Immature natural killer cell (primary cell): ENCODE results near the gene DLGAP1. TPM values are rescaled to one million over a fixed set of nuclear protein-coding genes. Genes with fewer than 3 reads are reported as not detected.

ENCODE experiments used
- DNase-seq, 3 donors: peaks; one replicate each; pipeline ENCODE4 v3.0.0; 2022; ENCODE audit warnings: mixed read lengths in 1 of 3
- H3K27ac Mint-ChIP-seq, 6 donors: one replicate each; pipeline ENCODE4 v1.8.0; 2020; ENCODE audit warnings: mixed read lengths in 6 of 6, mild to moderate bottlenecking in 5 of 6, inconsistent platforms in 4 of 6, moderate library complexity in 3 of 6
- H3K27me3 Mint-ChIP-seq, 3 donors: one replicate each; pipeline ENCODE4 v1.8.0; 2020 to 2021; ENCODE audit warnings: low read depth in 3 of 3, mild to moderate bottlenecking in 3 of 3, mixed read lengths in 3 of 3, moderate library complexity in 3 of 3, inconsistent platforms in 1 of 3
- H3K36me3 Mint-ChIP-seq, 3 donors: one replicate each; pipeline ENCODE4 v1.8.0; 2020; ENCODE audit warnings: mixed read lengths in 3 of 3, inconsistent platforms in 2 of 3, mild to moderate bottlenecking in 2 of 3
- H3K4me1 Mint-ChIP-seq, 2 donors: one replicate each; pipeline ENCODE4 v1.8.0; 2020; ENCODE audit warnings: inconsistent platforms in 2 of 2, mild to moderate bottlenecking in 2 of 2, mixed read lengths in 2 of 2, moderate library complexity in 1 of 2
- H3K4me3 Mint-ChIP-seq, 5 donors: one replicate each; pipeline ENCODE4 v1.8.0; 2020; ENCODE audit warnings: mild to moderate bottlenecking in 5 of 5, mixed read lengths in 5 of 5, inconsistent platforms in 3 of 5, moderate library complexity in 3 of 5
- H3K9me3 Mint-ChIP-seq, 6 donors: one replicate each; pipeline ENCODE4 v1.8.0; 2020; ENCODE audit warnings: mild to moderate bottlenecking in 6 of 6, mixed read lengths in 6 of 6, inconsistent platforms in 4 of 6, moderate library complexity in 3 of 6
- polyA plus RNA-seq, 3 donors: library from polyadenylated mRNA; unstranded; fragments of 300-500 nt; fragmentation: Illumina TruSeq; gene quantifications; one replicate each; pipeline ENCODE4 v1.2.3, GENCODE V29; 2021

Gene DLGAP1
- polyA plus RNA-seq, 3 donors from 2014 or later, result not detected

GRCh38 chr18:3898861-3899613 is 556.1 kb downstream of the DLGAP1 start:
- no peak overlapping the region for H3K4me3 Mint-ChIP-seq
- H3K4me1 Mint-ChIP-seq, result no peaks in the 10 kb centered on the region
- H3K27ac Mint-ChIP-seq, result no peak overlapping the region
- DNase-seq, result no peak
- peaks cover 1 to 3% (median 3%) of the 10 kb centered on the region in 3 donors for H3K27me3 Mint-ChIP-seq
- peaks cover 0 to 1% (median 0%) of the 10 kb centered on the region in 6 donors for H3K9me3 Mint-ChIP-seq
- no peaks in the 10 kb centered on the region for H3K36me3 Mint-ChIP-seq

- no peaks in the 10 kb centered on the region for H3K36me3 Mint-ChIP-seq
- DNase-seq, result no peak
Measured at GRCh38 chr18:3892152-3892551, 563.0 kb downstream of the DLGAP1 start.

GRCh38 chr18:3891245-3891644 is 563.9 kb downstream of the DLGAP1 start:
- H3K4me3 Mint-ChIP-seq, result no peak overlapping the region
- peaks cover 0 to 3% (median 0%) of the 10 kb centered on the region in 6 donors for H3K9me3 Mint-ChIP-seq
- H3K36me3 Mint-ChIP-seq, result no peaks in the 10 kb centered on the region
- H3K27ac Mint-ChIP-seq, result no peak overlapping the region
- DNase-seq, result no peak
- peaks cover 0 to 6% (median 0%) of the 10 kb centered on the region in 3 donors for H3K27me3 Mint-ChIP-seq
- peaks cover 0 to 7% of the 10 kb centered on the region in 2 donors for H3K4me1 Mint-ChIP-seq

More at GRCh38 chr18:3892152-3892551, 563.0 kb downstream of the DLGAP1 start:
- no peak overlapping the region for H3K4me3 Mint-ChIP-seq
- peaks cover 0 to 2% of the 10 kb centered on the region in 2 donors for H3K4me1 Mint-ChIP-seq
- peaks cover 0 to 3% (median 0%) of the 10 kb centered on the region in 6 donors for H3K9me3 Mint-ChIP-seq
- H3K27me3 Mint-ChIP-seq, result peaks cover 0 to 3% (median 0%) of the 10 kb centered on the region in 3 donors
- H3K27ac Mint-ChIP-seq, result no peak overlapping the region

- no peak overlapping the region for H3K4me3 Mint-ChIP-seq
- peaks cover 0 to 6% (median 1%) of the 10 kb centered on the region in 3 donors for H3K27me3 Mint-ChIP-seq
- H3K9me3 Mint-ChIP-seq, result peaks cover 0 to 5% (median 0%) of the 10 kb centered on the region in 6 donors
- peaks cover 0 to 7% of the 10 kb centered on the region in 2 donors for H3K4me1 Mint-ChIP-seq
- DNase-seq, result no peak
- H3K27ac Mint-ChIP-seq, result no peak overlapping the region
- H3K36me3 Mint-ChIP-seq, result no peaks in the 10 kb centered on the region
Measured at GRCh38 chr18:3889803-3890202, 565.3 kb downstream of the DLGAP1 start.

GRCh38 chr18:3889121-3889520 is 566.0 kb downstream of the DLGAP1 start:
- no peak overlapping the region for H3K4me3 Mint-ChIP-seq
- no peak for DNase-seq
- peaks cover 0 to 4% (median 1%) of the 10 kb centered on the region in 3 donors for H3K27me3 Mint-ChIP-seq
- H3K36me3 Mint-ChIP-seq, result no peaks in the 10 kb centered on the region
- H3K9me3 Mint-ChIP-seq, result peaks cover 0 to 5% (median 0%) of the 10 kb centered on the region in 6 donors
- H3K4me1 Mint-ChIP-seq, result peaks cover 0 to 7% of the 10 kb centered on the region in 2 donors
- H3K27ac Mint-ChIP-seq, result no peak overlapping the region

GRCh38 chr18:3886575-3887322 is 568.4 kb downstream of the DLGAP1 start:
- DNase-seq, result no peak
- Mint-ChIP-seq H3K9me3 (peaks cover 0 to 5% (median 0%) of the 10 kb centered on the region in 6 donors), H3K4me3 (no peak overlapping the region), H3K27me3 (peaks cover 0 to 6% (median 1%) of the 10 kb centered on the region in 3 donors), H3K36me3 (no peaks in the 10 kb centered on the region), H3K27ac (no peak overlapping the region), H3K4me1 (peaks cover 0 to 7% of the 10 kb centered on the region in 2 donors)

GRCh38 chr18:3885209-3885792 is 569.8 kb downstream of the DLGAP1 start:
- no peaks in the 10 kb centered on the region for H3K36me3 Mint-ChIP-seq
- DNase-seq, result no peak
- peaks cover 0 to 5% (median 1%) of the 10 kb centered on the region in 3 donors for H3K27me3 Mint-ChIP-seq
- H3K9me3 Mint-ChIP-seq, result peaks cover 0 to 4% (median 0%) of the 10 kb centered on the region in 6 donors
- H3K27ac Mint-ChIP-seq, result no peak overlapping the region
- no peak overlapping the region for H3K4me3 Mint-ChIP-seq
- peaks cover 0 to 7% of the 10 kb centered on the region in 2 donors for H3K4me1 Mint-ChIP-seq

GRCh38 chr18:3879836-3880120 is 575.3 kb downstream of the DLGAP1 start:
- DNase-seq, result no peak
- no peaks in the 10 kb centered on the region for H3K4me1 Mint-ChIP-seq
- H3K4me3 Mint-ChIP-seq, result no peak overlapping the region
- no peaks in the 10 kb centered on the region for H3K36me3 Mint-ChIP-seq
- H3K27ac Mint-ChIP-seq, result no peak overlapping the region
- peaks cover 0 to 2% (median 0%) of the 10 kb centered on the region in 3 donors for H3K27me3 Mint-ChIP-seq
- peaks cover 0 to 2% (median 0%) of the 10 kb centered on the region in 6 donors for H3K9me3 Mint-ChIP-seq

GRCh38 chr18:3879114-3879835 is 575.8 kb downstream of the DLGAP1 start:
- no peaks in the 10 kb centered on the region for H3K4me1 Mint-ChIP-seq
- peaks cover 0 to 2% (median 0%) of the 10 kb centered on the region in 3 donors for H3K27me3 Mint-ChIP-seq
- no peaks in the 10 kb centered on the region for H3K36me3 Mint-ChIP-seq
- no peak for DNase-seq
- H3K9me3 Mint-ChIP-seq, result peaks cover 0 to 2% (median 0%) of the 10 kb centered on the region in 6 donors
- no peak overlapping the region for H3K27ac Mint-ChIP-seq
- H3K4me3 Mint-ChIP-seq, result no peak overlapping the region

- Mint-ChIP-seq H3K4me3 (no peak overlapping the region), H3K9me3 (peaks cover 0 to 2% (median 0%) of the 10 kb centered on the region in 6 donors), H3K4me1 (no peaks in the 10 kb centered on the region), H3K27ac (no peak overlapping the region), H3K36me3 (no peaks in the 10 kb centered on the region), H3K27me3 (peaks cover 0 to 2% (median 0%) of the 10 kb centered on the region in 3 donors)
- DNase-seq, result no peak
Measured at GRCh38 chr18:3878401-3878800, 576.7 kb downstream of the DLGAP1 start.

- H3K27me3 Mint-ChIP-seq, result peaks cover 0 to 2% (median 0%) of the 10 kb centered on the region in 3 donors
- H3K36me3 Mint-ChIP-seq, result no peaks in the 10 kb centered on the region
- H3K27ac Mint-ChIP-seq, result no peak overlapping the region
- peaks cover 0 to 2% (median 0%) of the 10 kb centered on the region in 6 donors for H3K9me3 Mint-ChIP-seq
- no peaks in the 10 kb centered on the region for H3K4me1 Mint-ChIP-seq
- no peak for DNase-seq
- H3K4me3 Mint-ChIP-seq, result no peak overlapping the region
Measured at GRCh38 chr18:3877678-3878077, 577.4 kb downstream of the DLGAP1 start.

- no peak for DNase-seq
- H3K4me3 Mint-ChIP-seq, result no peak overlapping the region
- H3K27ac Mint-ChIP-seq, result no peak overlapping the region
- H3K36me3 Mint-ChIP-seq, result no peaks in the 10 kb centered on the region
- H3K4me1 Mint-ChIP-seq, result no peaks in the 10 kb centered on the region
- H3K27me3 Mint-ChIP-seq, result peaks cover 0 to 2% (median 0%) of the 10 kb centered on the region in 3 donors
- H3K9me3 Mint-ChIP-seq, result no peaks in the 10 kb centered on the region
Measured at GRCh38 chr18:3875961-3876360, 579.1 kb downstream of the DLGAP1 start.

GRCh38 chr18:3875376-3875775 is 579.7 kb downstream of the DLGAP1 start:
- Mint-ChIP-seq H3K27me3 (peaks cover 0 to 2% (median 2%) of the 10 kb centered on the region in 3 donors), H3K9me3 (no peaks in the 10 kb centered on the region), H3K4me3 (no peak overlapping the region), H3K27ac (no peak overlapping the region), H3K4me1 (no peaks in the 10 kb centered on the region), H3K36me3 (no peaks in the 10 kb centered on the region)
- no peak for DNase-seq
